GM23338 (cell line): Measurements from ENCODE around the gene TK1.

Experiments
- CREB1 ChIP-seq: fragments of 250-450 bp; sonication (Bioruptor Pico); IDR thresholded peaks from 2 replicates; pipeline ENCODE4 v1.5.0; 2020; ENCODE audit warnings: low read depth, mild to moderate bottlenecking, moderate library complexity
- EZH2 ChIP-seq: fragments of 200-600 bp; sonication (generic); IDR thresholded peaks from one replicate; pipeline ENCODE4 v1.8.0; 2017; ENCODE audit warnings: antibody characterized with exemption, mild to moderate bottlenecking, low read depth; ENCODE audit not compliant: unreplicated experiment
- JUNB ChIP-seq: IDR thresholded peaks from one replicate; pipeline ENCODE4 v1.6.1; 2016; ENCODE audit warnings: antibody characterized with exemption; ENCODE audit not compliant: unreplicated experiment
- POLR2AphosphoS5 ChIP-seq: IDR thresholded peaks from 2 replicates; pipeline ENCODE4 v1.6.1; 2016; ENCODE audit warnings: antibody characterized with exemption, low read depth
- TF ChIP-seq, protein P1 (sequence below), 2 experiments: fragments of 200-600 bp in 1 of 2; sonication (generic) in 1 of 2; conservative IDR thresholded peaks; 2 replicates each; pipeline versions ENCODE4 v1.5.1 to v1.6.1; 2016 to 2017; ENCODE audit warnings: antibody characterized with exemption in 2 of 2, low read depth in 2 of 2, mild to moderate bottlenecking in 2 of 2, moderate library complexity in 1 of 2

DNA sequence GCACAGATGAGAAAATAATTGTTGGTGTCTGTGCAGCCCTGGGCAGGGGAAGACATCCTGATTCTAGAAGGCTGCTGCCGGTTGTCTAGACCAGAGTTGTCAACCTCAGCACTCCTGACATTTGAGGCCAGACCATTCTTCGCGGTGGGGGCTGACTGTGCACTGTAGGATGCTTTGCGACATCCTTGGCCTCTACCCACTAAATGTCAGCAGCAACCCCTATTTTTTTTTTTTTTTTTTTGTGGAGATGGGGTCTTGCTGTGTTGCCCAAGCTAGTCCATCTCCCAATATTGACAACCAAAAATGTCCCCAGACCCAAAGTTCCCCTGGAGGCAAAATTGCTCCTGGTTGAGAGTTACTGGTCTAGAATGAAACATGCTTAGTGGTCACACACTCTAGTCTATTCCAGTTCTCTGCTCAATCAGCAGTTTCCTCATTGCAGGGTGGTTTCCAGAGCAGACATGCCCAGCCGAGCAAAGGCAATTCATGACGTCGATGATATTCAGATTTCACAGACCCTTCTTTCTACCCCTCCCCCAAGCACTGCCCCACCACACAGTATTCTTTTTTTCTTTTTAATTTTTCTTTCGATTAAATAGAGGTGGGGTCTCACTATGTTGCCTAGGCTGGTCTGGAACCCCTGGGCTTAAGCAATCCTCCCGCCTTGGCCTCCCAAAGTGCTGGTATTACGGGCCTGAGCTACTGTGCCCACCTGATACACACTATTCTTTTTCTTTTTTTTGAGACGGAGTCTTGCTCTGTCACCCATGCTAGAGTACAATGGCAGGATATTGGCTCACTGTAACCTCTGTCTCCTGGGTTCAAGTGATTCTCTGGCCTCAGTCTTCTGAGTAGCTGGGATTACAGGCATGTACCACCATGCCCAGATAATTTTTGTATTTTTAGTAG is 31.7 kb downstream of the TK1 start:
- TF ChIP-seq, protein P1, sequence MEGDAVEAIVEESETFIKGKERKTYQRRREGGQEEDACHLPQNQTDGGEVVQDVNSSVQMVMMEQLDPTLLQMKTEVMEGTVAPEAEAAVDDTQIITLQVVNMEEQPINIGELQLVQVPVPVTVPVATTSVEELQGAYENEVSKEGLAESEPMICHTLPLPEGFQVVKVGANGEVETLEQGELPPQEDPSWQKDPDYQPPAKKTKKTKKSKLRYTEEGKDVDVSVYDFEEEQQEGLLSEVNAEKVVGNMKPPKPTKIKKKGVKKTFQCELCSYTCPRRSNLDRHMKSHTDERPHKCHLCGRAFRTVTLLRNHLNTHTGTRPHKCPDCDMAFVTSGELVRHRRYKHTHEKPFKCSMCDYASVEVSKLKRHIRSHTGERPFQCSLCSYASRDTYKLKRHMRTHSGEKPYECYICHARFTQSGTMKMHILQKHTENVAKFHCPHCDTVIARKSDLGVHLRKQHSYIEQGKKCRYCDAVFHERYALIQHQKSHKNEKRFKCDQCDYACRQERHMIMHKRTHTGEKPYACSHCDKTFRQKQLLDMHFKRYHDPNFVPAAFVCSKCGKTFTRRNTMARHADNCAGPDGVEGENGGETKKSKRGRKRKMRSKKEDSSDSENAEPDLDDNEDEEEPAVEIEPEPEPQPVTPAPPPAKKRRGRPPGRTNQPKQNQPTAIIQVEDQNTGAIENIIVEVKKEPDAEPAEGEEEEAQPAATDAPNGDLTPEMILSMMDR (conservative IDR thresholded peaks at IDR 0.05; ENCODE audit: low read depth in 2 of 2) = no peak
- no peak for TF ChIP-seq EZH2
- no peak for TF ChIP-seq CREB1
- no peak for TF ChIP-seq POLR2AphosphoS5
- TF ChIP-seq JUNB = no peak
